GM12878 (cell line): Measurements from ENCODE around the gene RGS6. TPM values are rescaled to one million over a fixed set of nuclear protein-coding genes. Genes with fewer than 3 reads are reported as not detected.

Source experiments
- ATAC-seq: fragments of 200-7000 bp; cut with Tn5 transposase; 3 replicates; pipeline ENCODE4 v1.9.1; 2020; ENCODE audit warnings: mild to moderate bottlenecking, moderate library complexity
- BruUV-seq: library from RNA; stranded (reverse); fragments of 400-500 nt; replicated peaks from 2 replicates; lab custom pipeline; 2021; lab: Mats Ljungman, UMichigan
- CTCF ChIA-PET: fragments of 300-600 bp; sonication (Branson Sonifier 250); formaldehyde crosslinking; extraction: SDS; loops from one replicate; lab custom pipeline; 2021; ENCODE audit warnings: inconsistent platforms; lab: Yijun Ruan, JAX
- POLR2A ChIA-PET: fragments of 350-600 bp; formaldehyde crosslinking; extraction: SDS; loops from one replicate; lab custom pipeline; 2021; ENCODE audit warnings: inconsistent platforms; lab: Charles Lee
- RAD21 ChIA-PET: fragments of 300-600 bp; sonication (Branson Sonifier 250); formaldehyde crosslinking; loops from one replicate; lab custom pipeline; 2023; ENCODE audit warnings: antibody characterized with exemption; ENCODE audit not compliant: unreplicated experiment; lab: Charles Lee
- SMC1A ChIA-PET: fragments of 300-600 bp; sonication (Branson Sonifier 250); formaldehyde crosslinking; loops from one replicate; lab custom pipeline; 2023; ENCODE audit not compliant: unreplicated experiment, uncharacterized antibody; lab: Charles Lee
- DNase-seq: peaks from one replicate; pipeline ENCODE4 v3.0.0-alpha.2; 2011; ENCODE audit warnings: low read depth, low spot score
- FAIRE-seq: peaks from 3 replicates; lab custom pipeline; 2011; peaks lifted over from hg19 to GRCh38; lab: Jason Lieb, UNC
- H2AFZ ChIP-seq: 2 replicates; pipeline ENCODE4 v1.6.0; 2011; ENCODE audit warnings: low read depth, low read length, control low read depth; ENCODE audit not compliant: control insufficient read depth
- H3K27ac ChIP-seq: 2 replicates; pipeline ENCODE4 v1.5.1; 2011; ENCODE audit warnings: control low read depth; ENCODE audit not compliant: control insufficient read depth, insufficient read depth
- H3K27me3 ChIP-seq, 2 experiments: replicated peaks in 1 of 2; 2 replicates each; pipeline versions ENCODE4 v1.6.0 to v1.6.1; 2011; ENCODE audit warnings: low read length in 1 of 2; ENCODE audit not compliant: control insufficient read depth in 2 of 2, insufficient read depth in 2 of 2
- H3K36me3 ChIP-seq, 2 experiments: 2 replicates each; pipeline ENCODE4 v1.5.1; 2011; ENCODE audit warnings: low read length in 1 of 2; ENCODE audit not compliant: control insufficient read depth in 2 of 2, insufficient read depth in 2 of 2
- H3K4me1 ChIP-seq: 2 replicates; pipeline ENCODE4 v1.6.1; 2011; ENCODE audit warnings: mild to moderate bottlenecking, low read length, moderate library complexity, mixed read lengths; ENCODE audit not compliant: control insufficient read depth, insufficient read depth
- H3K4me2 ChIP-seq: 2 replicates; pipeline ENCODE4 v1.6.0; 2011; ENCODE audit warnings: control low read depth; ENCODE audit not compliant: control insufficient read depth, insufficient read depth
- H3K4me3 ChIP-seq: fragments of 200-600 bp; sonication (generic); 2 replicates; pipeline ENCODE4 v1.5.1; 2016
- H3K79me2 ChIP-seq: 2 replicates; pipeline ENCODE4 v1.6.0; 2011; ENCODE audit warnings: low read length; ENCODE audit not compliant: control insufficient read depth, insufficient read depth
- H3K9ac ChIP-seq: 2 replicates; pipeline ENCODE4 v1.8.0; 2011; ENCODE audit warnings: low read length, control low read depth, mixed read lengths; ENCODE audit not compliant: control insufficient read depth, insufficient read depth
- H3K9me3 ChIP-seq: replicated peaks from 3 replicates; pipeline ENCODE4 v1.5.1; 2011; ENCODE audit warnings: mild to moderate bottlenecking, low read length; ENCODE audit not compliant: control insufficient read depth, insufficient read depth
- H4K20me1 ChIP-seq: 2 replicates; pipeline ENCODE4 v1.6.0; 2011; ENCODE audit not compliant: control insufficient read depth, insufficient read depth
- BMI1 ChIP-seq: fragments of 450-650 bp; IDR thresholded peaks from 2 replicates; pipeline ENCODE4 v1.6.1; 2016; ENCODE audit warnings: mild to moderate bottlenecking, moderate library complexity, borderline replicate concordance
- IKZF1 ChIP-seq: fragments of 450-650 bp; conservative IDR thresholded peaks from 2 replicates; pipeline ENCODE4 v1.6.1; 2017; ENCODE audit warnings: antibody characterized with exemption, mild to moderate bottlenecking
- PML ChIP-seq: IDR thresholded peaks from 2 replicates; pipeline ENCODE4 v1.6.1; 2012; ENCODE audit warnings: low read length, inconsistent platforms
- SKIL ChIP-seq: fragments of 450-650 bp; IDR thresholded peaks from 2 replicates; pipeline ENCODE4 v1.6.1; 2017; ENCODE audit warnings: mild to moderate bottlenecking, low read depth, inconsistent platforms; ENCODE audit not compliant: poor library complexity, severe bottlenecking
- ZBED1 ChIP-seq: IDR thresholded peaks from 2 replicates; pipeline ENCODE4 v1.6.1; 2016; ENCODE audit warnings: borderline replicate concordance
- WGBS: methylation state at CpG from one replicate; pipeline ENCODE4 v1.1.6; 2016; ENCODE audit warnings: low lambda C conversion rate; ENCODE audit not compliant: insufficient replicate concordance, insufficient coverage; ENCODE audit errors: missing lambda C conversion rate; 5-methylcytosine and 5-hydroxymethylcytosine counted together
- in situ Hi-C: fragments of 300-500 bp; cut with MboI; formaldehyde crosslinking; loops from 9 replicates; pipeline ENCODE4 v1.14.3; 2018; ENCODE audit warnings: mixed read lengths
- intact Hi-C: fragments of 100-400 bp; cut with micrococcal nuclease; formaldehyde crosslinking; loops from one replicate; pipeline ENCODE4 v1.14.2; 2022; ENCODE audit not compliant: unreplicated experiment
- polyA plus RNA-seq, 11 experiments: library from polyadenylated mRNA; depleted of rRNA in 4 of 11; unstranded in 6 of 11; stranded (reverse) in 5 of 11; fragments of >200 nt; fragmentation: Nextera tagmentation in 4 of 11; fragmentation: Illumina TruSeq in 1 of 11; extraction: Ambion mirVana in 4 of 11; extraction: Trizol in 1 of 11; gene quantifications; 1 replicate in 1 of 11; 2 replicates in 10 of 11; pipeline versions ENCODE4 v1.2.1 to v1.2.3, GENCODE V29; 2011 to 2016; ENCODE audit warnings: inconsistent platforms in 2 of 11, missing spikeins in 2 of 11, low read depth in 1 of 11
- total RNA-seq, 4 experiments: library from RNA; depleted of rRNA in 3 of 4; stranded (reverse); fragments of >200 nt in 3 of 4; fragmentation: Illumina TruSeq in 1 of 4; extraction: Trizol in 1 of 4; gene quantifications; 2 replicates each; pipeline versions ENCODE4 v1.2.1 to v1.2.3, GENCODE V29; 2013 to 2021
- TF ChIP-seq, protein P1 (sequence below): fragments of 450-650 bp; IDR thresholded peaks from 2 replicates; pipeline ENCODE4 v1.6.1; 2017; ENCODE audit warnings: low read depth, mild to moderate bottlenecking, moderate library complexity
- TF ChIP-seq, protein P2 (sequence below): IDR thresholded peaks from 2 replicates; pipeline ENCODE4 v1.6.1; 2012; ENCODE audit warnings: low read depth, low read length, improper control_type of control experiment
- TF ChIP-seq, protein P3 (sequence below): IDR thresholded peaks from 2 replicates; pipeline ENCODE4 v1.6.1; 2012; ENCODE audit warnings: low read depth, low read length, improper control_type of control experiment
- TF ChIP-seq, protein P4 (sequence below): IDR thresholded peaks from 2 replicates; pipeline ENCODE4 v1.6.1; 2011; ENCODE audit warnings: mild to moderate bottlenecking, low read depth, low read length, moderate library complexity; ENCODE audit not compliant: insufficient replicate concordance

Gene RGS6
- total and polyA plus RNA-seq, 10 of the 15 experiments (the other 5 are each of a cell fraction or from before 2014, with no cell fraction given): 3.9 to 18.1 (median 12.4) TPM

DNA sequence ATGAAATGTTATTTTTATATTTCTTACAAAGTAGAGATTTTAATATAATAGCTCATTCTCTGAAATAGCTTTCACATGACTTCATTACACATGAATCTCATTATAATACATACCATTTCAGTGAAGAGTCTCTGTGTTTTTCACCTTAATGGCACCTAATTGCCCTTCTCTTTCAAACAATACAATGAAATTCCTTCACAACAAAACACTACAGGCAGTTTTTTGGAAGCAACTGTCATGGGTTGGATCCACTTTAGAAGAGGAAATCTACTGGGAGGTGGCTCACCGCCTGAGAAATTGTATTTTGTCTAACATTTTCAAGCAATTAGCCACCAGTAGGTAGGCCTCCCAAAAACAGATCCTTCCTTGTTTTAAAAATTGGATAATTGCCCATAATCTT, 40.3 kb upstream of the RGS6 start:
- H2AFZ ChIP-seq: no peak overlapping the region
- H3K4me1 ChIP-seq: no peaks in the 10 kb centered on the region
- H4K20me1 ChIP-seq: no peaks in the 10 kb centered on the region
- 92% methylated on average over 1 of the region's 1 CpG for WGBS
- SMC1A ChIA-PET: interaction anchor here (1.4 kb wide), 1 partner anchor 36 kb away, joined by 4 read pairs; no protein-coding TSS in a partner anchor
- H3K27ac ChIP-seq: no peak overlapping the region
- H3K36me3 ChIP-seq: no peaks in the 10 kb centered on the region
- H3K9me3 ChIP-seq: no peaks in the 10 kb centered on the region
- ATAC-seq (no peak), FAIRE-seq (no peak), DNase-seq (no peak)
- H3K4me3 ChIP-seq: no peak overlapping the region
- BruUV-seq: no TSS peak
- H3K9ac ChIP-seq: no peak overlapping the region
- POLR2A ChIA-PET: interaction anchor here (1.0 kb wide), 1 partner anchor 25 kb away, joined by 3 read pairs; no protein-coding TSS in a partner anchor
- no peak overlapping the region for H3K4me2 ChIP-seq
- H3K27me3 ChIP-seq: no peaks in the 10 kb centered on the region
- in situ Hi-C loops: no loop called here
- CTCF ChIA-PET: interaction anchor here (0.5 to 0.7 kb wide), 2 partner anchors 37 to 122 kb away, joined by 3 to 4 read pairs; no protein-coding TSS in a partner anchor
- intact Hi-C loops: no loop called here
- no peaks in the 10 kb centered on the region for H3K79me2 ChIP-seq
- TF ChIP-seq ZBED1 (no peak), SKIL (no peak), PML (no peak), IKZF1 (no peak), BMI1 (no peak)
- TF ChIP-seq, protein P1, sequence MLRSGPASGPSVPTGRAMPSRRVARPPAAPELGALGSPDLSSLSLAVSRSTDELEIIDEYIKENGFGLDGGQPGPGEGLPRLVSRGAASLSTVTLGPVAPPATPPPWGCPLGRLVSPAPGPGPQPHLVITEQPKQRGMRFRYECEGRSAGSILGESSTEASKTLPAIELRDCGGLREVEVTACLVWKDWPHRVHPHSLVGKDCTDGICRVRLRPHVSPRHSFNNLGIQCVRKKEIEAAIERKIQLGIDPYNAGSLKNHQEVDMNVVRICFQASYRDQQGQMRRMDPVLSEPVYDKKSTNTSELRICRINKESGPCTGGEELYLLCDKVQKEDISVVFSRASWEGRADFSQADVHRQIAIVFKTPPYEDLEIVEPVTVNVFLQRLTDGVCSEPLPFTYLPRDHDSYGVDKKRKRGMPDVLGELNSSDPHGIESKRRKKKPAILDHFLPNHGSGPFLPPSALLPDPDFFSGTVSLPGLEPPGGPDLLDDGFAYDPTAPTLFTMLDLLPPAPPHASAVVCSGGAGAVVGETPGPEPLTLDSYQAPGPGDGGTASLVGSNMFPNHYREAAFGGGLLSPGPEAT: no peak
- TF ChIP-seq, protein P2, sequence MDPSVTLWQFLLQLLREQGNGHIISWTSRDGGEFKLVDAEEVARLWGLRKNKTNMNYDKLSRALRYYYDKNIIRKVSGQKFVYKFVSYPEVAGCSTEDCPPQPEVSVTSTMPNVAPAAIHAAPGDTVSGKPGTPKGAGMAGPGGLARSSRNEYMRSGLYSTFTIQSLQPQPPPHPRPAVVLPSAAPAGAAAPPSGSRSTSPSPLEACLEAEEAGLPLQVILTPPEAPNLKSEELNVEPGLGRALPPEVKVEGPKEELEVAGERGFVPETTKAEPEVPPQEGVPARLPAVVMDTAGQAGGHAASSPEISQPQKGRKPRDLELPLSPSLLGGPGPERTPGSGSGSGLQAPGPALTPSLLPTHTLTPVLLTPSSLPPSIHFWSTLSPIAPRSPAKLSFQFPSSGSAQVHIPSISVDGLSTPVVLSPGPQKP: no peak
- TF ChIP-seq, protein P3, sequence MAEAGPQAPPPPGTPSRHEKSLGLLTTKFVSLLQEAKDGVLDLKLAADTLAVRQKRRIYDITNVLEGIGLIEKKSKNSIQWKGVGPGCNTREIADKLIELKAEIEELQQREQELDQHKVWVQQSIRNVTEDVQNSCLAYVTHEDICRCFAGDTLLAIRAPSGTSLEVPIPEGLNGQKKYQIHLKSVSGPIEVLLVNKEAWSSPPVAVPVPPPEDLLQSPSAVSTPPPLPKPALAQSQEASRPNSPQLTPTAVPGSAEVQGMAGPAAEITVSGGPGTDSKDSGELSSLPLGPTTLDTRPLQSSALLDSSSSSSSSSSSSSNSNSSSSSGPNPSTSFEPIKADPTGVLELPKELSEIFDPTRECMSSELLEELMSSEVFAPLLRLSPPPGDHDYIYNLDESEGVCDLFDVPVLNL: no peak
- TF ChIP-seq, protein P4, sequence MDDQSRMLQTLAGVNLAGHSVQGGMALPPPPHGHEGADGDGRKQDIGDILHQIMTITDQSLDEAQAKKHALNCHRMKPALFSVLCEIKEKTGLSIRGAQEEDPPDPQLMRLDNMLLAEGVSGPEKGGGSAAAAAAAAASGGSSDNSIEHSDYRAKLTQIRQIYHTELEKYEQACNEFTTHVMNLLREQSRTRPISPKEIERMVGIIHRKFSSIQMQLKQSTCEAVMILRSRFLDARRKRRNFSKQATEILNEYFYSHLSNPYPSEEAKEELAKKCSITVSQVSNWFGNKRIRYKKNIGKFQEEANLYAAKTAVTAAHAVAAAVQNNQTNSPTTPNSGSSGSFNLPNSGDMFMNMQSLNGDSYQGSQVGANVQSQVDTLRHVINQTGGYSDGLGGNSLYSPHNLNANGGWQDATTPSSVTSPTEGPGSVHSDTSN: no peak
- RAD21 ChIA-PET: no interaction called here
